ENCODE results near the gene CREBBP.
"Not testable (repeated sequence)": the region's sequence is repeated elsewhere in the genome, so short reads cannot be mapped to it uniquely, and the experiment has no call there.

CREBBP gene

GRCh38 chr16:3912897-3913296 lies 32.4 kb upstream of the CREBBP start:
- TF ChIP-seq, protein P1, sequence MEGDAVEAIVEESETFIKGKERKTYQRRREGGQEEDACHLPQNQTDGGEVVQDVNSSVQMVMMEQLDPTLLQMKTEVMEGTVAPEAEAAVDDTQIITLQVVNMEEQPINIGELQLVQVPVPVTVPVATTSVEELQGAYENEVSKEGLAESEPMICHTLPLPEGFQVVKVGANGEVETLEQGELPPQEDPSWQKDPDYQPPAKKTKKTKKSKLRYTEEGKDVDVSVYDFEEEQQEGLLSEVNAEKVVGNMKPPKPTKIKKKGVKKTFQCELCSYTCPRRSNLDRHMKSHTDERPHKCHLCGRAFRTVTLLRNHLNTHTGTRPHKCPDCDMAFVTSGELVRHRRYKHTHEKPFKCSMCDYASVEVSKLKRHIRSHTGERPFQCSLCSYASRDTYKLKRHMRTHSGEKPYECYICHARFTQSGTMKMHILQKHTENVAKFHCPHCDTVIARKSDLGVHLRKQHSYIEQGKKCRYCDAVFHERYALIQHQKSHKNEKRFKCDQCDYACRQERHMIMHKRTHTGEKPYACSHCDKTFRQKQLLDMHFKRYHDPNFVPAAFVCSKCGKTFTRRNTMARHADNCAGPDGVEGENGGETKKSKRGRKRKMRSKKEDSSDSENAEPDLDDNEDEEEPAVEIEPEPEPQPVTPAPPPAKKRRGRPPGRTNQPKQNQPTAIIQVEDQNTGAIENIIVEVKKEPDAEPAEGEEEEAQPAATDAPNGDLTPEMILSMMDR (IDR thresholded peaks at IDR 0.05): no peak
- no peak for TF ChIP-seq ZFX (IDR thresholded peaks at IDR 0.05; ENCODE audit: borderline replicate concordance)
- no peak overlapping the region for H3K27ac ChIP-seq

- no peak for TF ChIP-seq ZFX (IDR thresholded peaks at IDR 0.05; ENCODE audit: borderline replicate concordance)
- TF ChIP-seq, protein P1 (IDR thresholded peaks at IDR 0.05): no peak
These were observed 31.9 kb upstream of the CREBBP start for GRCh38 chr16:3912373-3912772.

GRCh38 chr16:3911741-3912140 lies 31.2 kb upstream of the CREBBP start:
- H3K27ac ChIP-seq: not testable (repeated sequence)

More at GRCh38 chr16:3912373-3912772, 31.9 kb upstream of the CREBBP start:
- no peak overlapping the region for H3K27ac ChIP-seq

GRCh38 chr16:3909791-3910583 lies 29.5 kb upstream of the CREBBP start:
- no peak overlapping the region for H3K27ac ChIP-seq
- TF ChIP-seq ZFX (IDR thresholded peaks at IDR 0.05; ENCODE audit: borderline replicate concordance): no peak
- TF ChIP-seq, protein P1 (IDR thresholded peaks at IDR 0.05): no peak

- no peak for TF ChIP-seq ZFX (IDR thresholded peaks at IDR 0.05; ENCODE audit: borderline replicate concordance)
- H3K27ac ChIP-seq: no peak overlapping the region
These were observed 28.5 kb upstream of the CREBBP start for GRCh38 chr16:3908951-3909437.

- H3K27ac ChIP-seq: no peak overlapping the region
- TF ChIP-seq, protein P1 (IDR thresholded peaks at IDR 0.05): no peak
- TF ChIP-seq ZFX (IDR thresholded peaks at IDR 0.05; ENCODE audit: borderline replicate concordance): no peak
These were observed 27.1 kb upstream of the CREBBP start for GRCh38 chr16:3907586-3907985.

- no peak for TF ChIP-seq ZFX (IDR thresholded peaks at IDR 0.05; ENCODE audit: borderline replicate concordance)
- TF ChIP-seq, protein P1 (IDR thresholded peaks at IDR 0.05): no peak
- no peak overlapping the region for H3K27ac ChIP-seq
These were observed 25.9 kb upstream of the CREBBP start for GRCh38 chr16:3906363-3906762.

- no peak overlapping the region for H3K27ac ChIP-seq
- TF ChIP-seq, protein P1 (IDR thresholded peaks at IDR 0.05): no peak
- TF ChIP-seq ZFX (IDR thresholded peaks at IDR 0.05; ENCODE audit: borderline replicate concordance): no peak
These were observed 24.4 kb upstream of the CREBBP start for GRCh38 chr16:3904875-3905274.
